Measurements from ENCODE around the gene DTNA. TPM values are rescaled to one million over a fixed set of nuclear protein-coding genes. Genes with fewer than 3 reads are reported as not detected.

DTNA gene
- polyA plus RNA-seq, 1 donor (not counting 4 experiments of a cell fraction or from before 2014, with no cell fraction given) = 0.81 TPM

DNA sequence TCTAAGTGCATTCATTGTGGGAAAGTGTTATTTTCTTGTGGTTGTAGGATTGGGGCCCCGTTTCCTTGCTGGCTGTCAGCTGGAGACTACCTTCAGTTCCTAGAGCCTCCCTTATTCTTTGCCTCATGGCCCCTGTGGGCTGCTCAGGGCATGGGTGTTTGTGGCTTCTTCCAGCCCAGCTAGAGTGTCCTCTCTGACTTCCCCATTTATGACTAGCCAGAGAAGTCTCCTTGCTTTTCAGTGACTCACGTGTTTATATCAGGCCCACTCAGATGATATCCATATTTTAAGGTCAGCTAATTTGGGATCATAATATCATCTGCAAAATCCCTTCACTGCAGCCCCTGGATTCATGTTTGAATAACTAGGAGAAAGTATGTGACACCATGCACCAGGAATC is 62.8 kb downstream of the DTNA start:
- no peaks in the 10 kb centered on the region for H4K20me1 ChIP-seq (ENCODE audit: control insufficient read depth, extremely low read depth, insufficient read depth, low read length)
- no peak for FAIRE-seq
- H2AFZ ChIP-seq (ENCODE audit: control insufficient read depth, low read length) = no peak overlapping the region
- peaks cover 11% of the 10 kb centered on the region for H3K4me1 ChIP-seq (ENCODE audit: control insufficient read depth, extremely low read depth, insufficient read depth, low read length)
- no peaks in the 10 kb centered on the region for H3K9me3 ChIP-seq (ENCODE audit: control insufficient read depth, low read depth, low read length)
- no peaks in the 10 kb centered on the region for H3K9me1 ChIP-seq (ENCODE audit: control insufficient read depth, extremely low read depth, insufficient read depth, low read length)
- no peak overlapping the region for H3K27ac ChIP-seq (ENCODE audit: control insufficient read depth, insufficient read depth, low read length)
- H3K9ac ChIP-seq (ENCODE audit: control insufficient read depth, extremely low read depth, insufficient read depth, low read length) = no peak overlapping the region
- H3K79me2 ChIP-seq (ENCODE audit: control insufficient read depth, insufficient read depth, low read length) = no peaks in the 10 kb centered on the region
- TF ChIP-seq EZH2 (IDR thresholded peaks at IDR 0.05; ENCODE audit: low read length) = no peak
- TF ChIP-seq CTCF (optimal IDR thresholded peaks at IDR 0.05 in 1 of 3, IDR thresholded peaks at IDR 0.05 in 1 of 3, conservative IDR thresholded peaks at IDR 0.05 in 1 of 3; ENCODE audit: extremely low read depth in 1 of 3, insufficient read depth in 2 of 3, low read length in 3 of 3) = no peak
- no peak overlapping the region for H3K4me3 ChIP-seq (ENCODE audit: control insufficient read depth in 2 of 3, extremely low read depth in 1 of 3, insufficient read depth in 2 of 3, low read depth in 1 of 3, low read length in 3 of 3)
- H3K27me3 ChIP-seq (ENCODE audit: control insufficient read depth, extremely low read depth, insufficient read depth, low read length) = no peaks in the 10 kb centered on the region
- H3K4me2 ChIP-seq (ENCODE audit: control insufficient read depth, extremely low read depth, insufficient read depth, low read depth, low read length) = no peak overlapping the region
- H3K36me3 ChIP-seq (ENCODE audit: control insufficient read depth in 2 of 2, extremely low read depth in 1 of 2, insufficient read depth in 2 of 2, low read length in 2 of 2) = no peaks in the 10 kb centered on the region
- dilution Hi-C loops (cut with MboI; ENCODE audit: extremely low pct_ligation_motif_present, low sequenced_read_pairs) = no loop called here
- DNase-seq (ENCODE audit: low read depth, low spot score) = no peak

GRCh38 chr18:34773378-34773777 is 63.3 kb downstream of the DTNA start:
- no peak for TF ChIP-seq CTCF (optimal IDR thresholded peaks at IDR 0.05 in 1 of 3, IDR thresholded peaks at IDR 0.05 in 1 of 3, conservative IDR thresholded peaks at IDR 0.05 in 1 of 3; ENCODE audit: extremely low read depth in 1 of 3, insufficient read depth in 2 of 3, low read length in 3 of 3)
- no peak for TF ChIP-seq EZH2 (IDR thresholded peaks at IDR 0.05; ENCODE audit: low read length)
- Histone ChIP-seq H4K20me1 (ENCODE audit: control insufficient read depth, extremely low read depth, insufficient read depth, low read length) (no peaks in the 10 kb centered on the region), H3K4me3 (ENCODE audit: control insufficient read depth in 2 of 3, extremely low read depth in 1 of 3, insufficient read depth in 2 of 3, low read depth in 1 of 3, low read length in 3 of 3) (no peak overlapping the region), H3K4me2 (ENCODE audit: control insufficient read depth, extremely low read depth, insufficient read depth, low read depth, low read length) (no peak overlapping the region), H3K27ac (ENCODE audit: control insufficient read depth, insufficient read depth, low read length) (no peak overlapping the region), H3K9me1 (ENCODE audit: control insufficient read depth, extremely low read depth, insufficient read depth, low read length) (no peaks in the 10 kb centered on the region), H3K9me3 (ENCODE audit: control insufficient read depth, low read depth, low read length) (no peaks in the 10 kb centered on the region), H3K79me2 (ENCODE audit: control insufficient read depth, insufficient read depth, low read length) (no peaks in the 10 kb centered on the region), H3K36me3 (ENCODE audit: control insufficient read depth in 2 of 2, extremely low read depth in 1 of 2, insufficient read depth in 2 of 2, low read length in 2 of 2) (no peaks in the 10 kb centered on the region), H2AFZ (ENCODE audit: control insufficient read depth, low read length) (no peak overlapping the region), H3K27me3 (ENCODE audit: control insufficient read depth, extremely low read depth, insufficient read depth, low read length) (no peaks in the 10 kb centered on the region), H3K9ac (ENCODE audit: control insufficient read depth, extremely low read depth, insufficient read depth, low read length) (no peak overlapping the region), H3K4me1 (ENCODE audit: control insufficient read depth, extremely low read depth, insufficient read depth, low read length) (peaks cover 6% of the 10 kb centered on the region)
- FAIRE-seq = no peak
- dilution Hi-C loops (cut with MboI; ENCODE audit: extremely low pct_ligation_motif_present, low sequenced_read_pairs) = no loop called here
- no peak for DNase-seq (ENCODE audit: low read depth, low spot score)
